Fibroblast of lung (primary cell): ENCODE measurements around the gene EDEM2.

Experiments
- EZH2 ChIP-seq: IDR thresholded peaks from 2 replicates; pipeline ENCODE4 v1.5.1; 2012; ENCODE audit warnings: low read length, control low read depth, mild to moderate bottlenecking; ENCODE audit errors: missing control alignments
- TF ChIP-seq, protein P1 (sequence below), 2 donors: IDR thresholded peaks in 1 of 2; conservative IDR thresholded peaks in 1 of 2; 1 replicate in 1 of 2; 2 replicates in 1 of 2; pipeline ENCODE4 v1.5.1; 2011 to 2012; ENCODE audit warnings: low read length in 2 of 2, control low read depth in 1 of 2, inconsistent platforms in 1 of 2, low read depth in 1 of 2, mild to moderate bottlenecking in 1 of 2

DNA sequence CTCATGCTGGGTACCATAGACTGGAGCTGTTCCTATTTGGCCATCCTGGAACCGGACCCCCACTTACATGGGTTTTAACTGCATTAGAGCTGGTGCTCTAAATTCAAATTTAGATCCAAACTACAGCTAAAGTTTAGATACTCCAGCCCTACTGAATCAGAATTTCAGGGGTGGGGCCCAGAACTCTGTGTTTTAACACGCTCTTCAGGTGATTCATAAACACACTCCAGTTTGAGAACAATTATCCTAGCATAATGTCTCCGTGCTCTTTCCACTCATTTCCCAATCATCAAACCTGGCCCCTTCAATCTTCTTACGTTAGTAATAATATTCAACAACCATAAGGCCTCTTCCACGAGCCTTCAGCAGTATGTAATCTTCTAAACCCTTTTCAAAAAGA, 69.8 kb downstream of the EDEM2 start:
- TF ChIP-seq, protein P1, sequence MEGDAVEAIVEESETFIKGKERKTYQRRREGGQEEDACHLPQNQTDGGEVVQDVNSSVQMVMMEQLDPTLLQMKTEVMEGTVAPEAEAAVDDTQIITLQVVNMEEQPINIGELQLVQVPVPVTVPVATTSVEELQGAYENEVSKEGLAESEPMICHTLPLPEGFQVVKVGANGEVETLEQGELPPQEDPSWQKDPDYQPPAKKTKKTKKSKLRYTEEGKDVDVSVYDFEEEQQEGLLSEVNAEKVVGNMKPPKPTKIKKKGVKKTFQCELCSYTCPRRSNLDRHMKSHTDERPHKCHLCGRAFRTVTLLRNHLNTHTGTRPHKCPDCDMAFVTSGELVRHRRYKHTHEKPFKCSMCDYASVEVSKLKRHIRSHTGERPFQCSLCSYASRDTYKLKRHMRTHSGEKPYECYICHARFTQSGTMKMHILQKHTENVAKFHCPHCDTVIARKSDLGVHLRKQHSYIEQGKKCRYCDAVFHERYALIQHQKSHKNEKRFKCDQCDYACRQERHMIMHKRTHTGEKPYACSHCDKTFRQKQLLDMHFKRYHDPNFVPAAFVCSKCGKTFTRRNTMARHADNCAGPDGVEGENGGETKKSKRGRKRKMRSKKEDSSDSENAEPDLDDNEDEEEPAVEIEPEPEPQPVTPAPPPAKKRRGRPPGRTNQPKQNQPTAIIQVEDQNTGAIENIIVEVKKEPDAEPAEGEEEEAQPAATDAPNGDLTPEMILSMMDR (conservative IDR thresholded peaks at IDR 0.05 in 1 of 2, IDR thresholded peaks at IDR 0.05 in 1 of 2; ENCODE audit: low read depth in 1 of 2, low read length in 2 of 2): no peak
- no peak for TF ChIP-seq EZH2
